ENCODE measurements around the gene ABCB6. TPM values are rescaled to one million over a fixed set of nuclear protein-coding genes. Genes with fewer than 3 reads are reported as not detected.

ABCB6 gene
- total and polyA plus RNA-seq, 2 of the 8 experiments (the other 6 are each of a cell fraction or from before 2014, with no cell fraction given), result 44.9 to 50.6 TPM

GRCh38 chr2:219228041-219228910 lies 9.5 kb upstream of the ABCB6 start:
- Histone ChIP-seq H2BK120ac (replicated peaks; ENCODE audit: low read depth, low read length) (no peak overlapping the region), H3K56ac (replicated peaks; ENCODE audit: insufficient read length, low read depth, low read length) (peak overlapping the region; percentile 52), H2AFZ (ENCODE audit: low read length) (no peak overlapping the region), H3K23me2 (ENCODE audit: low read depth, low read length) (peaks cover 7% of the 10 kb centered on the region; the same call in 1 of the 2 replicates), H2BK15ac (ENCODE audit: low read length) (no peak overlapping the region), H3K9ac (replicated peaks in 1 of 4; ENCODE audit: extremely low read depth in 1 of 4, low read depth in 3 of 4, low read length in 3 of 4) (peak overlapping the region in 3 of 4 experiments; percentile 18 to 68 (median 67); a peak in 5 of 7 replicates), H3K23ac (ENCODE audit: insufficient read length) (no peak overlapping the region), H2BK12ac (ENCODE audit: low read depth, low read length) (no peak overlapping the region), H2BK5ac (ENCODE audit: low read depth, low read length) (no peak overlapping the region; the same call in 1 of the 2 replicates), H3K14ac (ENCODE audit: insufficient read length) (no peak overlapping the region), H3K4me1 (replicated peaks in 1 of 4; ENCODE audit: control insufficient read depth in 3 of 4, insufficient read depth in 4 of 4, low read length in 3 of 4) (peaks cover 0 to 6% (median 3%) of the 10 kb centered on the region in 4 experiments; a peak in 5 of 7 replicates), H3K9me3 (ENCODE audit: insufficient read depth in 2 of 2, low read depth in 1 of 2, low read length in 1 of 2) (no peaks in the 10 kb centered on the region), H3K27ac (ENCODE audit: low read depth, low read length) (no peak overlapping the region), H2AK5ac (ENCODE audit: low read depth, low read length) (no peak overlapping the region), H4K8ac (ENCODE audit: extremely low read depth, insufficient read depth, low read length) (no peak overlapping the region), H4K20me1 (replicated peaks in 1 of 2; ENCODE audit: control insufficient read depth in 1 of 2, insufficient read depth in 2 of 2, low read length in 2 of 2) (peaks cover 0 to 7% of the 10 kb centered on the region in 2 experiments), H3K79me1 (ENCODE audit: low read depth, low read length) (no peaks in the 10 kb centered on the region; the same call in 1 of the 2 replicates), H4K91ac (replicated peaks; ENCODE audit: insufficient read length, low read length) (no peak overlapping the region), H3K4ac (replicated peaks; ENCODE audit: insufficient read length, low read depth, low read length) (peak overlapping the region; percentile 32), H3K18ac (ENCODE audit: extremely low read depth, low read length) (no peak overlapping the region), H3K4me3 (ENCODE audit: extremely low read depth in 1 of 4, insufficient read depth in 2 of 4, low read depth in 3 of 4, low read length in 4 of 4) (peak overlapping the region; percentile 82 to 97 (median 92)), H3K27me3 (replicated peaks in 1 of 4; ENCODE audit: control insufficient read depth in 3 of 4, extremely low read depth in 1 of 4, insufficient read depth in 3 of 4, low read length in 3 of 4) (no peaks in the 10 kb centered on the region; a peak in 1 of 7 replicates), H4K5ac (ENCODE audit: insufficient read length, low read depth, low read length) (no peak overlapping the region), H2BK20ac (ENCODE audit: low read length) (no peak overlapping the region), H3K4me2 (ENCODE audit: insufficient read depth in 1 of 2, low read depth in 2 of 2, low read length in 2 of 2) (peak overlapping the region; percentile 85 to 91), H3K36me3 (ENCODE audit: control insufficient read depth in 2 of 4, insufficient read depth in 4 of 4, low read length in 3 of 4) (peaks cover 16 to 48% (median 36%) of the 10 kb centered on the region in 4 experiments), H3K79me2 (ENCODE audit: control insufficient read depth in 1 of 2, insufficient read depth in 2 of 2, low read length in 2 of 2) (peaks cover 0 to 12% of the 10 kb centered on the region in 2 experiments; a peak in 2 of 4 replicates)
- CTCF ChIA-PET (ENCODE audit: partially characterized antibody), result interaction anchor here (0.7 to 4.9 kb wide), 6 partner anchors 9 to 70 kb away, joined by 3 to 23 read pairs (median 4); partner anchors contain the start of genes GLB1L and STK16
- POLR2A ChIA-PET (ENCODE audit: partially characterized antibody), result interaction anchor here (0.6 to 14.0 kb wide), 13 partner anchors 9 to 103 kb away, joined by 3 to 190 read pairs (median 6); partner anchors contain the start of genes ABCB6, DNAJB2, GLB1L and STK16
- WGBS, 2 experiments (ENCODE audit: extremely low coverage in 1 of 2, insufficient coverage in 1 of 2, insufficient read length in 1 of 2, insufficient replicate concordance in 2 of 2, low coverage in 1 of 2, low lambda C conversion rate in 2 of 2, missing lambda C conversion rate in 1 of 2), result 72% methylated on average over 6 of the region's 7 CpGs; no CpG with 5 or more reads in 1 of the 2 experiments
- no peak for DNase-seq (ENCODE audit: low read depth in 1 of 2, low spot score in 2 of 2)
- no peak for TF ChIP-seq SP1 (IDR thresholded peaks at IDR 0.05; ENCODE audit: low read depth, low read length)
- no peak for TF ChIP-seq RNF2 (IDR thresholded peaks at IDR 0.05; ENCODE audit: borderline replicate concordance, low read depth, low read length, missing control alignments, poor library complexity, severe bottlenecking)
- FAIRE-seq, result no peak

Data from H1 (cell line).